GM21390 (cell line): ENCODE measurements around the gene CLDN1.

ENCODE experiments used
- ATAC-seq: cut with Tn5 transposase; IDR thresholded peaks from one replicate; pipeline ENCODE4 v1.9.1; 2021; ENCODE audit not compliant: unreplicated experiment

The CLDN1 gene

GRCh38 chr3:190321789-190322603 lies at the start of gene CLDN1:
CLDN1 (minus strand) TSS chr3:190322446; CDS start chr3:190322206, 240 bp downstream.
- peak; percentile 91 for ATAC-seq

DNA sequence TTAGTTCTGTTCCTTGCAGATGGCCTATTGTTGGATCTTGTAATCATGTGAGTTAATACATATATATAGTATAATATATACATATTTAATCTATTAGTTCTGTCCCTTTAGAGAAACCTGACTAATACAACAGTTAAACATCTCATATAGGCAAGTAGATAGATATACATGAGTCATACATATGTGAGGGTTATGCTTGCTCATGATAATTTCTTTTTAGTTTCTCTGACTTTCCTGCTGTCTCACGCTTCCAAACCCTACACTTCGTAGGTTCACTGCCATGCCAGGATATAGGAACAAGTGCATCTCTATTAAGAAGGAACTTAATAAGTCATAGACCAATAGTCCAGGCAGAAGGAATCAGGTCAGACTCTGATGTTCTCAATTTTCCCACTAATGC lies 48.9 kb upstream of the CLDN1 start:
- ATAC-seq: no peak

DNA sequence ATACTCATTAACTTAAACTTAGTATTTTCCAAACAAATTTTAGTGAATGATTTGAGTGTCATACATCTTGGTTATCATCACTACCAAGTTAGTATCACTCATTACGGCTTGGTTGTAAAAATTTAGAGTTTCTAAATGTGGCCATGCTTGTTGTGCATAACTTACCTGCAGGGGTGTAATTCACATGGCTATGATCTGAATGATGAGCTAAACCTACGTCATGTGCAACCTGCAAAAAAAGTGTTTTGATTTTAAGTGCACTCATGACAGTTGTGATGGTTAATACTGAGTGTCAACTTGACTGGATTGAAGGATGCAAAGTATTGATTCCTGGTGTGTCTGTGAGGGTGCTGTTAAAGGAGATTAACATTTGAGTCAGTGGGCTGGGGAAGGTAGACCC lies 48.1 kb upstream of the CLDN1 start:
- ATAC-seq: no peak

GRCh38 chr3:190369668-190370295 lies 47.5 kb upstream of the CLDN1 start:
- no peak for ATAC-seq

GRCh38 chr3:190368881-190369280 lies 46.6 kb upstream of the CLDN1 start:
- ATAC-seq: no peak

DNA sequence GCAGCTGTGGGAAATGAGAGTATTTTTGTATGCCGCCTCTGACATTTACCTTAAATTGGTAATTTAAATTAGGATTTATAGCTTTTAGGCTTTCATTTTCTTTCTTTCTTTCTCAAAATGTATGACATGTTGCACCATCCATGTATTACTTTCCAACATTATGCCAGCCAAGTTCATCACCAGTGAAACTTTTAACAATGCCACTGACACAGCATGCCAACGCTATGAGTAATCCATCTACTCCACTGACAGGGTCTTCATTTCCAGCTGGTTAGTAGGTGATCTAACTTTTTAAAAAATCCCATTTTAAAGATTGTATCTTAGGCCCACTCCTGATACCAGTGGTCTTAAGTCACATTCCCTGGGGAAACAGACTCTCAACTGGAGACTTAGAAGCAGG lies 43.9 kb upstream of the CLDN1 start:
- ATAC-seq: no peak

GRCh38 chr3:190362258-190362657 lies 40.0 kb upstream of the CLDN1 start:
- no peak for ATAC-seq

DNA sequence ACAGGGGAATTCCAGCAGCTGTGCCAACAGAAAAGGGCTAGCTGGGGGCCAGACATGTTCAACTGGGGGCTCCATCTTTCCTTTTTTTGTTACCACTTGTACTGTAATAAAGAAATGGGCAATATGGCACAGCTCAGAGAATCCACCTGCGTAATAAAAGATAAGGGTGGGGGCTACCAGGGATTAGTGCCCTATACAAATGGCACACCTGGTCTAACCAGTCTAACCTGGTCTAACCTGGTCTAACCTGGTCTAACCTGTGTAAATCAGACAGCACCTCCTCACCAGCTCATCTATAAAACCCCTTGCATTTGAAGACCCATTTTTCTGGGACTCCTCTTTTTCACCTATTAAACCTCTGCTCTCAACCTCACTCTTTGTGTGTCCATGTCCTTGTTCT lies 39.5 kb upstream of the CLDN1 start:
- ATAC-seq: no peak

GRCh38 chr3:190360228-190360627 lies 38.0 kb upstream of the CLDN1 start:
- ATAC-seq: no peak

DNA sequence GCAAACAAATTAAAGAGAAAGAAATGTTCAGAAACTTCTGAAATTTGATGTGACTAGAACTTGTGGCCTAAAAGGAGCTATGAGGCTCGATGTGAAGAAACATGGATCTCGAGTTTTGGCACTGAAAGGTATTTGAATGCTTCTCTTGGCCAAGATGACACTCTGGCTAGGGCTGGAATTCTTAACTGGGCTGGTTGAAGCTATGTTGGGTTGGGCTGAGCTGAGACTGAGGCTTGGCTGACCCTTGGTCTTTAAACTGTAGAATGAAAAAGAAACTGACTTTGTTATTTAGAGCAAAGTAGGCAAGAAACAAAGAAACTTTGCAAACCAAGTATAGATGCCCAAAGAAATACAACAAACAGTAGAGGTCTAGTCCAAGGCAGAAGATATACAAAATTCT lies 37.6 kb upstream of the CLDN1 start:
- no peak for ATAC-seq

DNA sequence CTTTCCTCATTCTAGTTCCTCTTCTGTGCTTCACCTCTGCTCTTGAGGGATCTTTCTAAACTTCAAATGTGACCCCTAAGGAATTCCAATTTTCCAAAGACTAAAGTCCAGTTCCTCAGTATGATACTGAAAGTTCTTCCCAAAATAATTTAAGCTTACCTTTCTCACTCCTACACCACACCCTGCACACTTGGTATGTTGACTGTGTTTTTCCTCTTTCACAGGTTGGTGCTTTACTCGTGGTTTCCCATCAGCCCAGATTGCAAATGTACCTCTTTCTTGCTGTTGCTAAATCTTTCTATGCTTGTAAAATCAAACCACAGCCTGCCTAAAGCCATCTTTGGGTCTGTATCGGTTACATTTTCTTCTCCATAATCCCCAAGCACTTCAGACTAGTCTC lies 35.2 kb upstream of the CLDN1 start:
- ATAC-seq: no peak

GRCh38 chr3:190356246-190356645 lies 34.0 kb upstream of the CLDN1 start:
- no peak for ATAC-seq

GRCh38 chr3:190352861-190353457 lies 30.7 kb upstream of the CLDN1 start:
- no peak for ATAC-seq

DNA sequence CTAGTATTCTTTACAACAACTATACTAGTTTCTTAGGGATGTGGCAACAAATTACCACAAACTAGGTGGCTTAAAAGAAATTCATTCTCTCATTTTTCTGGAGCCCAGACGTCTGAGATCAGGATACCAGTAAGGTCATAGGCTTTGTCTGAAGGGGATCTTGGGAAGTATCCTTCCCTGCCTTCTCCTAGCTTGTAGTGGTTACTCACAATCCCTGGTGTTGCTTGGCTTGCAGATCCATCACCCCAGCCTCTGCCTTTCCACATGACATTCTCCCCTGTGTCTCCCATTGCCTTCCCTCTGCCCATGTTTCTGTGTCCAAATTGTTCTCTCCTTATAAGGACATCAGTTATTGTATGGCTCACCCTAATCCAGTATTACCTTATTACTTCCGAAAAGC lies 24.3 kb upstream of the CLDN1 start:
- ATAC-seq: no peak

DNA sequence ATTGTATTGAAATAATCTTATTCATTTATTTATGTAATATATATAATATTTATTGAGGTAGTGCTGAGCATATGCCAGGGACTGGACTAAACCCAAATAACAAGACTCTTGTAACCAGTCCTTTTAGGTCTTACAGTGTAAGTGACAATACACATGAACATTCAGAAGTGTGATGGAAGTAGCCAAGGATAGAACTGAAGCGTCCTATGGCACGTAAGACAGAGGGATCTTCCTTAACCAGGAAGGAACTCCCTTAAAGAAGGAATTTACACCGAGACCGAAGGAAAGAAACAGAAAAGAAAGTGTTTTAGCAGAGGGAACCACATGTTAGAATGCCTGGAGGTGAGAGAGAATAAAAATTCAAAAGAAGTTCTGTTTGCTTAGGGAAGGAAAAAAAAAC lies 23.6 kb upstream of the CLDN1 start:
- ATAC-seq: no peak

DNA sequence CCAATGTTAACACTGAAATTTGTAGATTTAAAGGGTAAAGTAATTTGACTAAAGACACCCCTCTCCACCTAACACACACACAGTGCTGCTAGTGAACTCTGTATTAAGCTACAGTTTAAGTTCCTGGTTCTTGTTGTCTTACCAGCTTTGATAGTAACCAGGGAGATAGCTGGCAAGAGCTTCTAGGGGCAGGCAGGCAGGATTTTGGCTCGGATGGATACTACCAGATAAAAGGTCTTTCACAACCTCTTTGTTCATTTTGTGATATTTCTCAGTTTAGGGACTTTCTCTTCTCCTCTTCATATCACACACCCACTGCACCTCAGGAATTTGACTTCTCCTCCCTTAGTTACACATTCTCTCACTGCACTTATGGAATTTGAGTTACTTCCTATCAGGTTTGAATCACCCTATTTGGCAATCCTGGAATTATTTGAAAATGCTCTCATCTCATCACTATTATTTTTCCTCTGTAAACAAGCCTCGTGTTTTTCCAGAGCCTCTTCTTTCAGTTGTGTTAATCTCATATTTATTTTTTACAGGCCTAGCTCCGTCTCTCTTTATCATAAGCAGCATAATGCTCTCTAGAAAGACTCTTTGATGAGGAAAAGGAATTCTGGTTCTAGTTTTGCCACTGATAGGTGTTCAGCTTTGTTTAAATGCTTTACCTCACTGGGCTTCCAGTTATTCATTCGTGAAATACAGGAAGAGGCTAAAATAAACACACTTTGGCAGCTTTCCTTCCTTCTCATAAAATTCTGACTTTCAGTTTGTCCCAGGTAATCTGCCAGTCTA lies 23.0 kb upstream of the CLDN1 start:
- no peak for ATAC-seq

- ATAC-seq: no peak
These were observed 17.8 kb upstream of the CLDN1 start for GRCh38 chr3:190340071-190340470.

GRCh38 chr3:190339130-190339529 lies 16.9 kb upstream of the CLDN1 start:
- ATAC-seq: peak; percentile 85

GRCh38 chr3:190338717-190339116 lies 16.5 kb upstream of the CLDN1 start:
- ATAC-seq: no peak

GRCh38 chr3:190337301-190337700 lies 15.1 kb upstream of the CLDN1 start:
- no peak for ATAC-seq

GRCh38 chr3:190336516-190337189 lies 14.4 kb upstream of the CLDN1 start:
- no peak for ATAC-seq
